OCI-LY1 (cell line): ENCODE results near the gene PRR5.

Experiments
- H2AFZ ChIP-seq: fragments of 200-600 bp; sonication (generic), shearing (Covaris generic); 2 replicates; pipeline ENCODE4 v1.6.0; 2014; ENCODE audit warnings: antibody characterized with exemption, mild to moderate bottlenecking, low read length
- H3F3A ChIP-seq: fragments of 200-600 bp; sonication (generic), shearing (Covaris generic); 2 replicates; pipeline ENCODE4 v1.6.0; 2014; ENCODE audit warnings: mild to moderate bottlenecking, antibody characterized with exemption, low read length, moderate library complexity; ENCODE audit not compliant: insufficient read depth
- H3K27ac ChIP-seq: fragments of 200-600 bp; sonication (generic); 2 replicates; pipeline ENCODE4 v1.5.1; 2014; ENCODE audit warnings: low read length, mixed run types, mild to moderate bottlenecking, low read depth; ENCODE audit not compliant: poor library complexity, severe bottlenecking
- H3K27me3 ChIP-seq: fragments of 200-600 bp; sonication (generic); 2 replicates; pipeline ENCODE4 v1.6.0; 2014; ENCODE audit warnings: antibody characterized with exemption, mild to moderate bottlenecking, low read length, moderate library complexity; ENCODE audit not compliant: insufficient read depth
- H3K36me3 ChIP-seq: fragments of 200-600 bp; sonication (generic); 2 replicates; pipeline ENCODE4 v1.6.1; 2014; ENCODE audit warnings: mild to moderate bottlenecking, antibody characterized with exemption, low read length, moderate library complexity, mixed read lengths; ENCODE audit not compliant: insufficient read depth
- H3K4me1 ChIP-seq: fragments of 200-600 bp; sonication (generic); 2 replicates; pipeline ENCODE4 v1.5.1; 2014; ENCODE audit warnings: mild to moderate bottlenecking, low read length, moderate library complexity; ENCODE audit not compliant: insufficient read depth, severe bottlenecking
- H3K4me2 ChIP-seq: fragments of 200-600 bp; sonication (generic), shearing (Covaris generic); 2 replicates; pipeline ENCODE4 v1.6.1; 2014; ENCODE audit warnings: low read length
- H3K4me3 ChIP-seq: fragments of 200-600 bp; sonication (generic); 2 replicates; pipeline ENCODE4 v1.5.1; 2014; ENCODE audit warnings: low read length, low read depth, mild to moderate bottlenecking, mixed read lengths; ENCODE audit not compliant: poor library complexity, severe bottlenecking
- H3K79me2 ChIP-seq: fragments of 200-600 bp; shearing (Covaris generic); 2 replicates; pipeline ENCODE4 v1.6.1; 2016; ENCODE audit warnings: mixed run types, low read length, mixed read lengths; ENCODE audit not compliant: insufficient read depth
- H3K9ac ChIP-seq: fragments of 200-600 bp; sonication (generic), shearing (Covaris generic); 2 replicates; pipeline ENCODE4 v1.6.1; 2014; ENCODE audit warnings: mild to moderate bottlenecking, low read length, mixed read lengths
- H3K9me2 ChIP-seq: fragments of 200-600 bp; sonication (generic), shearing (Covaris generic); 2 replicates; pipeline ENCODE4 v1.6.1; 2014; ENCODE audit warnings: low read depth, mild to moderate bottlenecking, low read length, mixed read lengths
- H3K9me3 ChIP-seq: fragments of 200-600 bp; shearing (Covaris generic); 2 replicates; pipeline ENCODE4 v1.6.1; 2014; ENCODE audit warnings: low read length, mixed read lengths
- H4K20me1 ChIP-seq: fragments of 200-600 bp; sonication (generic), shearing (Covaris generic); 2 replicates; pipeline ENCODE4 v1.6.0; 2016; ENCODE audit warnings: mild to moderate bottlenecking, low read length; ENCODE audit not compliant: insufficient read depth
- EZH2 ChIP-seq: fragments of 200-600 bp; sonication (generic), shearing (Covaris generic); IDR thresholded peaks from 2 replicates; pipeline ENCODE4 v1.8.0; 2017; ENCODE audit warnings: borderline replicate concordance, mixed run types, mild to moderate bottlenecking, antibody characterized with exemption, low read length, moderate library complexity, mixed read lengths
- TF ChIP-seq, protein P1 (sequence below): fragments of 200-600 bp; sonication (generic), shearing (Covaris generic); IDR thresholded peaks from 2 replicates; pipeline ENCODE4 v1.5.1; 2017; ENCODE audit warnings: mild to moderate bottlenecking, antibody characterized with exemption, low read length, moderate library complexity, mixed read lengths

PRR5 gene

DNA sequence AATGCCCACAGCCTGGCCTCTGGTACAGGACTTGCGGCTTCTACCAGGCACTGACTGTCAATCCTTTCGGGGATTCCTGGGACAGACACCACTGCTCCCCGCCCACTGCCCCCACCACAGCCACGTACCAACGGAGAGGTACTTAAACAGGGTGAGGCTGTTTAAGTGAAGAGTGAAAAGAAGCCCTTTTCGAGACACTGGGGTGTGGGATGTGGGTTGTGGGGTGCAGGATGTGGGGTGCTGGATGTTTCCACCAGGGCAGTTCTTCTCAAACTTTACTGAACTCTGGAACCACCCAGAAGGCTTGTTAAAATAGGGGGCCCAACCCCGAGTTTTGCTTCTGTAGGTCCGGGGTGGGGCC lies 34.2 kb upstream of the PRR5 start:
- no peak overlapping the region for H3K27ac ChIP-seq
- no peak overlapping the region for H3K9ac ChIP-seq
- no peak overlapping the region for H3K4me2 ChIP-seq
- H3K4me1 ChIP-seq: no peaks in the 10 kb centered on the region
- no peaks in the 10 kb centered on the region for H3K79me2 ChIP-seq
- H3K9me2 ChIP-seq: no peaks in the 10 kb centered on the region
- no peaks in the 10 kb centered on the region for H3K9me3 ChIP-seq
- no peaks in the 10 kb centered on the region for H3K36me3 ChIP-seq
- no peaks in the 10 kb centered on the region for H4K20me1 ChIP-seq
- no peak overlapping the region for H3K4me3 ChIP-seq
- no peaks in the 10 kb centered on the region for H3K27me3 ChIP-seq
- H3F3A ChIP-seq: no peaks in the 10 kb centered on the region
- H2AFZ ChIP-seq: no peak overlapping the region
- TF ChIP-seq, protein P1, sequence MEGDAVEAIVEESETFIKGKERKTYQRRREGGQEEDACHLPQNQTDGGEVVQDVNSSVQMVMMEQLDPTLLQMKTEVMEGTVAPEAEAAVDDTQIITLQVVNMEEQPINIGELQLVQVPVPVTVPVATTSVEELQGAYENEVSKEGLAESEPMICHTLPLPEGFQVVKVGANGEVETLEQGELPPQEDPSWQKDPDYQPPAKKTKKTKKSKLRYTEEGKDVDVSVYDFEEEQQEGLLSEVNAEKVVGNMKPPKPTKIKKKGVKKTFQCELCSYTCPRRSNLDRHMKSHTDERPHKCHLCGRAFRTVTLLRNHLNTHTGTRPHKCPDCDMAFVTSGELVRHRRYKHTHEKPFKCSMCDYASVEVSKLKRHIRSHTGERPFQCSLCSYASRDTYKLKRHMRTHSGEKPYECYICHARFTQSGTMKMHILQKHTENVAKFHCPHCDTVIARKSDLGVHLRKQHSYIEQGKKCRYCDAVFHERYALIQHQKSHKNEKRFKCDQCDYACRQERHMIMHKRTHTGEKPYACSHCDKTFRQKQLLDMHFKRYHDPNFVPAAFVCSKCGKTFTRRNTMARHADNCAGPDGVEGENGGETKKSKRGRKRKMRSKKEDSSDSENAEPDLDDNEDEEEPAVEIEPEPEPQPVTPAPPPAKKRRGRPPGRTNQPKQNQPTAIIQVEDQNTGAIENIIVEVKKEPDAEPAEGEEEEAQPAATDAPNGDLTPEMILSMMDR: no peak
- no peak for TF ChIP-seq EZH2

DNA sequence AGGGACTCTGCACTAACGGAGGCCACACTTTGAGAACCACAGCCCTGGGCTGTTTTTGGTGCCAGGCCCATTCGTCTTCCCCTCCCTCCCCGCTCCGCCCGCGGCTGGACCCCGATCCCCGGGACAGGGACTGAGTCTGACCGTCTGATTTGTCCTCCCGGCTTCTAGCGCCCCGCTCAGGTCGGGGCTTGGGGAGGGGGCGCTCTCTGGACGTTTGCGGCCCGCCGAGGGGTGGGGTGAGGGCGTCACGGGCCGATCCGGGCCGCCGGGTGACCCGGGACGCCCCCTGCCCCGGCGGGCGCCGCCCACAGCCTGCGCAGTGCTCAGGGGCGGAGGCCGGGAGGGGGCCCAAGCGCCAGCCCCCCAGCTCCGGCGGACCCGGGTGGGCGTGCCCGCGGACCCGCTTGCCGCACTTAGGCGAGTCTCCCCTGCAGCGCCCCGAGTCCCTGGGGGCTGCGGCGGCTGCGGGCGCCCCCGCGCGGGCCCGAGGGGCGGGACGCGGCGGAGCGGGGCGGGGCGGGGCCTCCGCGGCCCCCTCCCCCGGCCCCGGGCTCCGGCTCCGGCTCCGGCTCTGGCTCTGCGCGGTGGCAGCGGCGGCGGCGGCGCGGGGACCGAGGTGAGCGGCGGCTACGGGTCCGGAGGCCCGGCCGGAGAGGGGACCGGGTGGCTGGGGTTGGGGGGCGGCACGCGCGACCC lies 33.7 kb upstream of the PRR5 start:
- Histone ChIP-seq H2AFZ (no peak overlapping the region), H3K79me2 (no peaks in the 10 kb centered on the region), H3K27me3 (no peaks in the 10 kb centered on the region), H3K9me3 (no peaks in the 10 kb centered on the region), H3F3A (no peaks in the 10 kb centered on the region), H3K4me3 (no peak overlapping the region), H3K4me2 (no peak overlapping the region), H3K9ac (no peak overlapping the region), H3K9me2 (no peaks in the 10 kb centered on the region), H4K20me1 (no peaks in the 10 kb centered on the region), H3K4me1 (no peaks in the 10 kb centered on the region), H3K27ac (no peak overlapping the region), H3K36me3 (no peaks in the 10 kb centered on the region)
- TF ChIP-seq, protein P1: no peak
- TF ChIP-seq EZH2: no peak

DNA sequence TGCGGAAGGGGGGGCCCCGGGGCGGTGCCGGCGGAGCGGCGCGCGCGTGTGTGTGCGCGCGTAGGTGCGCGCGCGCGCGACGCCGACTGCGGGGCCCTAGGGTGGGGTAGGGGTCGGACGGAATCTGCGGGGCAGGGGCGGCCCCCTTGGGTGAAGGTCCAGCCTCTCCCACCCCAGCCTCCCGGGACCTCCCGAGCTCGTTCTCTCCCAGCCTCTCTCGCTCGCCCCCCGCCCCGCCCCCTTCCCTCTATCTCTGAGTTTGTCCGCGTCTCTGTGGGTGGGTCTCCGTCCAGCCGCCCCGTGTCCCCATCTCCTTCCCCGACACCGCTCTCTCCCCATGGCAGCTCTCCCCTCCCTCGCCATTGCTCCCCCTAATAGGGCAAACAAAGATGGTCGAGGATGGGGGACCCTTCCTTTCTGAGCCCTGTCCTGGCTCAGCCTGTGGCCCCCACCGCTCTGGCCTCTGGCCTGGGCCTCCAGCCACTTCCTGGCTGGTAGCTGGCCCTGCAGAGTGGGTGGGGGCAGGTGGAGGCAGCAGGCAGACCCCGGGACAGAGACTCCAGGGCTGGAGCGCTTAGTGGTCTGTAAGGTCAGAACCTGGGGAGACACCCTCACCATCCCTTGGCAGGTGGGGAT lies 33.0 kb upstream of the PRR5 start:
- Histone ChIP-seq H3K4me3 (no peak overlapping the region), H4K20me1 (no peaks in the 10 kb centered on the region), H3K36me3 (no peaks in the 10 kb centered on the region), H3F3A (no peaks in the 10 kb centered on the region), H3K27me3 (no peaks in the 10 kb centered on the region), H3K9me2 (no peaks in the 10 kb centered on the region), H3K79me2 (no peaks in the 10 kb centered on the region), H3K9ac (no peak overlapping the region), H3K9me3 (no peaks in the 10 kb centered on the region), H3K27ac (no peak overlapping the region), H3K4me2 (no peak overlapping the region), H3K4me1 (no peaks in the 10 kb centered on the region), H2AFZ (no peak overlapping the region)
- no peak for TF ChIP-seq EZH2
- TF ChIP-seq, protein P1: no peak
